HG02943 (cell line): ENCODE results near the gene LTC4S.
"Not testable (repeated sequence)": the region's sequence is repeated elsewhere in the genome, so short reads cannot be mapped to it uniquely, and the experiment has no call there.

Source experiments
- ATAC-seq: cut with Tn5 transposase; IDR thresholded peaks from one replicate; pipeline ENCODE4 v1.9.1; 2021; ENCODE audit warnings: mild to moderate bottlenecking, low read depth, moderate library complexity; ENCODE audit not compliant: unreplicated experiment

Gene LTC4S

DNA sequence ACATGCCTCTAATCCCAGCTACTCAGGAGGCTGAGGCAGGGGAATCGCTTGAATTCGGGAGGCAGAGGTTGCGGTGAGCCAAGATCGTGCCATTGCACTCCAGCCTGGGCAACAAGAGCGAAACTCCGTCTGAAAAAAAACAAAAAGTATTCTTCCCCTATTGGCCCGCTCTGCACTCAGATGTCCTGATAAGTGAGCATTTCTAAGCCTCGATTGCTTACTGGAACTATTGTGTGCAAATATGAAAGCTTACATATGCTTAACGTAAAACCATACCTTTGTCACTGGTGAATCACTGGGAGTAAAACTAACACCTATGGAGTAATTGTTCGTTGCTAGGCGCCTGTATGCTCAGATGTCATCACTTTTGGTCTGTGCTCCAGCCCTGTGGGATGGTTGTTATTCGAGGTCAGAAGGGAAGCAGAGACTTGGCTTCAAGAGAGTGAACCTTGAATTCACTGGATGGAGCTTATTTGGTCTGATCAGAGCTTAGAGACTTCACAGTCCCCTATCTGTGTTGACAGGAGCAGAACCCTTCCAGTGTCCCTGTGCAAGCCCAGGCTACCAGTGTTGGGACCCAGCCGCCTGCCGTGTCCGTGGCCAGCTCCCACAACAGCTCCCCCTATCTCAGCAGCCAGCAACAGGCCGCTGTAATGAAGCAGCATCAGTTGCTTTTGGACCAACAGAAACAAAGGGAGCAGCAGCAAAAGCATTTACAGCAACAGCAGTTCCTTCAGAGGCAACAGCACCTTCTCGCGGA, 25.3 kb upstream of the LTC4S start:
- no peak for ATAC-seq

DNA sequence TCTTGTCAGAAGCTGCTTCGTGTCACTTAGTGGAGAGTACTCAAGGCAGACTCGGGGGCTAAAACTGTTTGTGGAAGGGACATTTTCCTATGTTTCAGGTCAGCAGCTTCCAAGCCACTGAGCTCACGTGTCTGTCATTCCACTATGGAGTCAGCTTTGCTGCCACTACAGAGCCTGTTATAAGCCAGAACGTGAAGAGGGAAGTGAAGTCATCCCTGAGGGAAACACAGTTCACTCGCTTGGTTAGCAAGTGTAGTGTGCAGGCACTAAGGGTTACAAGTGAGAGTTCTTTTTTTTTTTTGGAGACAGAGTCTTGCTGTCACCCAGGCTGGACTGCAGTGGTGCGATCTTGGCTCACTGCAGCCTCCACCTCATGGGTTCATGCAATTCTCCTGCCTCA, 24.5 kb upstream of the LTC4S start:
- ATAC-seq = no peak

DNA sequence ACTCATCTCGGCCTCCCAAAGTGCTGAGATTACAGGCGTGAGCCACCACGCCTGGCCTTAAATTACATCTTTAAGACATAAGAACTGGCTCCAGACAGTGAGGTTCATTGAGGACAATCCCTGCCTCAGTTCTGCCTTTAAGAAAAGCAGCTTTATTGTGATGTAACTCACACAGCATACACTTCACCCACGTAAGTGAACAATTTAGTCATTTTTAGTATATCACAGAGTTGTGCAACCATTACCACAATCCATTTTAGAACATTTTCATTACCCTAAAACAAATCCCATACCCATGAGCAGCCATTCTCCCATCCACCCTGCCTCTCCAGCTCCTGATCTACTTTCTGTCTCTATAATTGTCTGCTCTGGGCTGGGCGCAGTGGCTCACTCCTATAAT, 24.0 kb upstream of the LTC4S start:
- ATAC-seq = no peak

- ATAC-seq = no peak
These were observed 22.4 kb upstream of the LTC4S start for GRCh38 chr5:179771311-179771895.

GRCh38 chr5:179772351-179772750, 21.4 kb upstream of the LTC4S start:
- ATAC-seq = no peak

- no peak for ATAC-seq
These were observed 20.1 kb upstream of the LTC4S start for GRCh38 chr5:179773686-179774040.

DNA sequence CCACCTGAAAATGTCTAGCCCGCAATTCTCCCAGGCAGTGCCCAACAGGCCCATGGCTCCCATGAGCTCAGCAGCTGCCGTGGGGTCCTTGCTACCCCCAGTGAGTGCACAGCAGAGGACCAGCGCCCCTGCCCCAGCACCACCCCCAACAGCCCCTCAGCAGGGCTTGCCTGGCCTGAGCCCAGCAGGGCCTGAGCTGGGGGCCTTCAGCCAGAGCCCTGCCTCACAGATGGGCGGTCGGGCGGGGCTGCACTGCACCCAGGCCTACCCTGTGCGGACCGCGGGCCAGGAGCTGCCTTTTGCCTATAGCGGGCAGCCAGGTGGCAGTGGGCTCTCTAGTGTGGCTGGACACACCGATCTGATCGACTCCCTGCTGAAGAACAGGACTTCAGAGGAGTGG, 19.3 kb upstream of the LTC4S start:
- no peak for ATAC-seq

- no peak for ATAC-seq
These were observed 17.3 kb upstream of the LTC4S start for GRCh38 chr5:179776411-179776938.

DNA sequence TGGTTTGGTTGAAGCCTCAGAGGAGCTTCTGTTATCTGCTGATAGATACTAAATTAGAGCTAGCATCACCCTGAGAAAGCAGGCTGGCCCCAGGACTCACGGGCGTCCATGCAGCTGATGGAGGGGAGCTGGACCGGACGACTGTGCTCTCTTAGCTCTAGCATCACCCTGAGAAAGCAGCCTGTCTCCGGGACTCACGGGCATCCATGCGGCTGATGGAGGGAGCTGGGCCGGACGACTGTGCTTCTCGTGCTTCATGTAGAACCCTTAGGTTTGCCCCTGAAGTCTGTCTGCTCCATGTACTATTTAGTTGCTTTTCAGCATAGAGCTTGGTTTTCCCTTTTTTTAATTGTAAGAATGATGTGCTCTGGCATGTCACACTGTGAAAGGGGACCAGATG, 16.3 kb upstream of the LTC4S start:
- no peak for ATAC-seq

GRCh38 chr5:179777909-179778308, 15.9 kb upstream of the LTC4S start:
- no peak for ATAC-seq

- no peak for ATAC-seq
These were observed 15.2 kb upstream of the LTC4S start for GRCh38 chr5:179778591-179778990.

GRCh38 chr5:179779826-179780225, 14.0 kb upstream of the LTC4S start:
- no peak for ATAC-seq

DNA sequence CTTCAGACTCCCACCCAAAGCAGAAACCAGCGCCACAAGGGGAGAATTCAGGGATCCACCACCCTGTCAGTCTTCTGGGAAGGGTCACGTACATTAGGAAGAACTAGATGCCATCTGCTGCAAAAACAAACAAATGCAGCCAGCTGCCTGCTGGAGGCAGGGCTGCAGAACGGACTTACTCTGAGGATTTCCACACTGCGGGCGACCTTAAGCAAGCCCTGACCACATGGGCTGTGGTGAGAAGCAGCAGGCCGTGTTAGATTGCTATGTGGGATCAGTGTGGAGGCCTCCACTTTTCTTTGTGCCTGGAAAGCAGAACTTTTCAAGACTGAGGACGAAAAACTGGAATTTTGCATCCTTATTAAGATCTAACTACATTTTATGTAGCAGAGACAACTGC, 13.4 kb upstream of the LTC4S start:
- no peak for ATAC-seq

DNA sequence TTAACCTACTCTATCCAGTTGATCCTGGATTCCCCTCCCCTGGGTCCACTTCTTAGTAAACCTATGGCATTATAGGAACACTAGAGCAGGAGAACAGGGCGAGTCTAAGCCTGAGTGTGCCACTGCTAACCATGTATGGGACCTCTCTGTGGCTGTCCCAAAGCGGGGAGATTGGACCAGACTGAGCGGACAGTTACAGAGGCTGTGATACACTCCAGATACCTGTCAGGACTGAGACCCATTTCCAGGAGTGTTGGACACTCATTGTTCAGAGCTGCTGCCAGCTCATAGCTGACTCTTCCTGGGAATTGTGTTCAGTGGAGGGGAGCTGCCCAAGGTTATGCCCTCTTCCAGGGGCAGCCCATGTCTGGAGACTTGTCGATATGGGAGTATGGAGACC, 11.9 kb upstream of the LTC4S start:
- ATAC-seq = no peak

GRCh38 chr5:179783128-179783527, 10.7 kb upstream of the LTC4S start:
- no peak for ATAC-seq

DNA sequence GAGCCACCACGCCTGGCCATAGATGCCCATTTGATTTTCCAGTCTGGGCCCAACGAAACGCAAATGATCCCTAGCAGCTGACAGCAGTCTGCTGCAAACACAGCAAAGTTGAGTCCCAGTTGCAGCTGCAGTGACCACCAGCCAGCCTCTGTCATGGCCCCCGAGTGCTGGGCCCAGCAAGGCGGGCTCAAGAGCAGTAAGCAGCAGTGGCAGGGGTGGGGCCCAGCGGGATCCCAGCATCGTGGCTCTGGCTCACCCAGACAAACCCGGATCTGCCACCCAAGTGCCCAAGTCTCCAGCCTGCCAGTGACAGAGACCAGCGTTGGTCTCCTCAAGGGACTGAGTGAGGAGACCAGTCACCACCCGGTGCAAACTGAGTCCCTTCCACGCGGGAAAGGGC, 6.9 kb upstream of the LTC4S start:
- no peak for ATAC-seq

DNA sequence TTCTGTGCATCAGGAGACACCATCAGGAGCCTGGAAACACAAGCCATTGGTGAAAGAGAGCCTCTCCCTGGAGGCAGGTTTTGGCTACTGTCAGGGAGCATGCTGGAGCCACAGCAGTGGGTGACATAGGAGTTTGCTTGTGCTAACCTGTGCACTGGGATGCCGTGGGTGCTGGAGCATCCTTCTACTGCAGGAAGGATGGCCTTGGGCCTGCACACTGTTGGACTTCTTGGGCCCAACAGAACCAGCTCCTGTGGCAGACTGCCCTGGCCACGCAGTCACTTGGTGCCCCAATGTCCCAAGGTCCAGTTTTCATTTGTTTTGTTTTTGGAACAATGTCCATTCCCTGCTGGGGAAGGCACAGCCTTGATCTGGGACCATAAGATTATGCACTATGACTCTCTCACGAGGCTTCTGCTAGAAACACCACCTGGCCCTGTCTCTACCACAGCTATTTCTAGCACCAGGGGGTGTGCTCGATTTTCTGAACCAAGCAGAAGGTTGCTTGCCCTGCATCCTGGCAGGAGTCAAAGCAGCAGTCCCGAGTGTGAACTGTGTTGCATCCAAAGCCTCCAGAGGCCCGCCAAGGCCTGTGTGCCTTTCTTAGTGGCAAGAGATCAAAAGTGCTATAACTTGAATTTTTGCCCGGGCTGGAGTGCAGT, 5.5 kb upstream of the LTC4S start:
- no peak for ATAC-seq

DNA sequence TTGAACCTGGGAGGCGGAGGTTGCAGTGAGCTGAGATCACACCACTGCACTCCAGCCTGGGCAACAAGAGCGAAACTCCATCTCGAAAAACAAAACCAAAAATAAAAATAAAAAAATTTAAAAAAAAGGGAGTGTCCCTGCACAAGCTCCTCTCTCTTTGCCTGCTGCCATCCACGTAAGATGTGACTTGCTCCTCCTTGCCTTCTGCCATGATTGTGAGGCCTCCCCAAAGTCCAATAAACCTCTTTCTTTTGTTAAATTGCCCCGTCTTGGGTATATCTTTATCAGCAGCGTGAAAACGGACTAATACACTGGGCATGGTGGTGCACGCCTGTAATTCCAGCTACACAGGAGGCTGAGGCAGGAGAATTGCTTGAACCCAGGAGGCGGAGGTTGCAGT, 4.5 kb upstream of the LTC4S start:
- ATAC-seq = not testable (repeated sequence)

GRCh38 chr5:179791881-179792611, 1.7 kb upstream of the LTC4S start:
- ATAC-seq = no peak

- ATAC-seq = no peak
These were observed 946 bp upstream of the LTC4S start for GRCh38 chr5:179792612-179793467.
